ENCODE measurements around the gene FBN3.

Gene FBN3

GRCh38 chr19:8020681-8021080 lies 128.7 kb downstream of the FBN3 start:
- no peak for DNase-seq (ENCODE audit: low read depth in 2 of 2)

- DNase-seq (ENCODE audit: low read depth in 2 of 2), result no peak
Observed at GRCh38 chr19:8017808-8018207, 131.6 kb downstream of the FBN3 start.
